BE2C (cell line): ENCODE data around the gene HLA-F.

Experiments used
- DNase-seq: peaks from one replicate; pipeline ENCODE4 v3.0.0-alpha.2; 2020
- H3K27me3 ChIP-seq: fragments of 250-450 bp; sonication (Bioruptor Pico); 2 replicates; pipeline ENCODE4 v1.5.1; 2020; ENCODE audit warnings: mild to moderate bottlenecking
- H3K36me3 ChIP-seq: fragments of 250-450 bp; sonication (Bioruptor Pico); 2 replicates; pipeline ENCODE4 v1.5.1; 2020; ENCODE audit warnings: mild to moderate bottlenecking
- H3K4me1 ChIP-seq: fragments of 250-450 bp; sonication (Bioruptor Pico); 2 replicates; pipeline ENCODE4 v1.5.1; 2020
- H3K4me3 ChIP-seq: 2 replicates; pipeline ENCODE4 v1.5.1; 2011; ENCODE audit warnings: low read depth, low read length
- H3K9me3 ChIP-seq: fragments of 250-450 bp; sonication (Bioruptor Pico); 2 replicates; pipeline ENCODE4 v1.5.1; 2020
- TF ChIP-seq, protein P1 (sequence below): IDR thresholded peaks from 2 replicates; pipeline ENCODE4 v1.5.1; 2012; ENCODE audit warnings: mild to moderate bottlenecking, low read depth, low read length

The HLA-F gene

DNA sequence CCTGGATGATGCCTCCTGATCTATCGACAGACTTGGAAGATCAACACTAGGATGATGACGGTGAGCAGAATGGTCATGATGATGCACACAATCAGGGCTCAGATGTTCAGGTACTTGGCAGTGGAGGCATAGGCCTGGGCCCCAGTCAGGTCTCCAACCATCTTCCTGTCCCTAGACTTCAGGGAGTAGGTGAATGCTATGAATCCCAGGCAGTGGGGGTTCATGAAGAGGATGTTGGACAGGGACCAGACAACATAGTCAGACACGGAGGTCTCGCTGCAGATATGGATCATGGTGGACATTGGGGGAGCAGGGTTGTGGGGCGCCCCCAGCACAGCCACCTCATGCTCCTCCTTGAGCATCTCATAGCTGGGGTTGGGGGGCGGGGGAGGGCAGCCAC lies 27.5 kb downstream of the HLA-F start:
- Histone ChIP-seq H3K27me3 (peaks cover 37% of the 10 kb centered on the region), H3K4me3 (no peak overlapping the region), H3K9me3 (no peaks in the 10 kb centered on the region), H3K36me3 (no peaks in the 10 kb centered on the region), H3K4me1 (no peaks in the 10 kb centered on the region)
- DNase-seq, result no peak
- TF ChIP-seq, protein P1, sequence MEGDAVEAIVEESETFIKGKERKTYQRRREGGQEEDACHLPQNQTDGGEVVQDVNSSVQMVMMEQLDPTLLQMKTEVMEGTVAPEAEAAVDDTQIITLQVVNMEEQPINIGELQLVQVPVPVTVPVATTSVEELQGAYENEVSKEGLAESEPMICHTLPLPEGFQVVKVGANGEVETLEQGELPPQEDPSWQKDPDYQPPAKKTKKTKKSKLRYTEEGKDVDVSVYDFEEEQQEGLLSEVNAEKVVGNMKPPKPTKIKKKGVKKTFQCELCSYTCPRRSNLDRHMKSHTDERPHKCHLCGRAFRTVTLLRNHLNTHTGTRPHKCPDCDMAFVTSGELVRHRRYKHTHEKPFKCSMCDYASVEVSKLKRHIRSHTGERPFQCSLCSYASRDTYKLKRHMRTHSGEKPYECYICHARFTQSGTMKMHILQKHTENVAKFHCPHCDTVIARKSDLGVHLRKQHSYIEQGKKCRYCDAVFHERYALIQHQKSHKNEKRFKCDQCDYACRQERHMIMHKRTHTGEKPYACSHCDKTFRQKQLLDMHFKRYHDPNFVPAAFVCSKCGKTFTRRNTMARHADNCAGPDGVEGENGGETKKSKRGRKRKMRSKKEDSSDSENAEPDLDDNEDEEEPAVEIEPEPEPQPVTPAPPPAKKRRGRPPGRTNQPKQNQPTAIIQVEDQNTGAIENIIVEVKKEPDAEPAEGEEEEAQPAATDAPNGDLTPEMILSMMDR, result no peak

DNA sequence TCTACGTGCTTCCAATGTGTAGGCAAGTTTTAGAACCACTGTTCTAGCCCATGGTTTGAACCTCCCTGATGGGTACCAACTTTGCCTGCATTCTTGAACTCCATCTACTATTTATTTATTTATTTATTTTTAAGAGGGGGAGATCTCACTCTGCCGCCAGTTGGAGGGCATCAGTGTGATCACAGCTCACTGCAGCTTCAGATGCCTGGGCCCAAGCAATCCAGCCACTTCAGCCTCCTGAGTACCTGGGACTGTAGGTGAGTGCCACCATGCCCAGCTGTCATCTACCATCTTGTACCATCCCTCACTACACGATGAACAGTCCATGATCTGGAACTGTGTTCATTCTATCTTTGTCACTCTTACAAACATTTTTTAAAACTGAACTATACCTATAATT lies 28.2 kb downstream of the HLA-F start:
- no peak for DNase-seq
- H3K4me1 ChIP-seq, result no peaks in the 10 kb centered on the region
- H3K27me3 ChIP-seq, result peaks cover 37% of the 10 kb centered on the region
- TF ChIP-seq, protein P1, result no peak
- H3K36me3 ChIP-seq, result no peaks in the 10 kb centered on the region
- no peaks in the 10 kb centered on the region for H3K9me3 ChIP-seq
- H3K4me3 ChIP-seq, result no peak overlapping the region

DNA sequence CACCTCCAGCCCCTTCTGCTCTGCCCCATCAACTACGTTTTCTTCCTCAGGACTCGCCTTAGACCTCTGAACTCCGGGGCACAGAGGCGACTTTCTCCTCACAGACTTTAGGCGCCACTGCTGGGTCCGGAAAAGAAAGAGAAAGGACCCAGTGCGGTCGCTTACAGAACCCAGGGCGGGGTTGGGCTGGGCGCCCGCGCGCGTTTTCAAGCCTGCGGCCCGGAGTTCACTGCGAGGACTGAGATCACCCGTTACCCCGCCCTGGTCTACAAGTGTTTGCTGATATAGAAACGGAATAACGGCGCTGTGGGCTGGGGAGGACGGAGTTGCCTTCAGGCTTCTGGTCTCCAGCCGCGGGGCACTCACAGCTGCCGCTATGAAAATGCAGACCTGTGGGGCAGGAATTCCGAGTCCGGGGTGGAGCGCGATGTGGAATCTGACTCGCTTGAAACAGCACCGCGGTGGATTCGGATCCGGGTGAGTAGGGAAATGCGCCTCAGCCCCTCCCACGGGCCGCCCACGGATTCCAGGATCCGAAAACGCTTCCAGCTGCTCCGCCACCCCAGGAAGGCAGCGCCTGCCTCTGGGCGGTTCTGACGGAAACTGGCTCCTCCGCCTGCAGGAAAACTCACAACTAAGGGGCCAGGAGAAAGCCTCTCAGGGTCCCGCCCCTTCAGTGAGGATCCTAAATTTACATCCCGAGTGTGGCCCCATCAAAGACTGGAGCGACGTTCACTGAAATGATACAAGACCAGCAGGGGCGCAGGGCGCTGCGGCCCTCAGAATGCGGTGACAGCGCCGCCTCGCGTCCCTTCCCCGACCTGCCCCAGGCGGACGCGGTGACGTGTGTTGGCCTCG lies 29.4 kb downstream of the HLA-F start:
- H3K27me3 ChIP-seq, result peaks cover 35% of the 10 kb centered on the region
- TF ChIP-seq, protein P1, result peak; percentile 97
- no peaks in the 10 kb centered on the region for H3K4me1 ChIP-seq
- no peaks in the 10 kb centered on the region for H3K36me3 ChIP-seq
- H3K4me3 ChIP-seq, result peak overlapping the region; percentile 62
- H3K9me3 ChIP-seq, result no peaks in the 10 kb centered on the region
- DNase-seq, result peak; percentile 83

DNA sequence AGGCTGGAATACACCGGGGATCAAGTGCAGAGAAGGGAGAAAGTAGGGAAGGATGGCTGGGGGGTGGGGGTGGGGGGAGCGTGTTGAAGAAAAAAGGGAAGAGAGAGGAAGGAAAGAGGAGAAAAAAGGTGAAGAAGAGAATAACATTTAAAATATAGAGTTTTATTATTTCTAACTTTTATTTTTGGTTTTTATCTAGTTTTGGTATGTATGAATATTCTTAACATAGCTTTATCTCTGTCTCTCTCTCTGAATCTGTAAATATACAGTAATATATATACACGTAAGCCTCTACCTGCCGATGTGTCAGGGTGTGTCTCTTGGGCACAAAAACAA lies 30.0 kb downstream of the HLA-F start:
- H3K9me3 ChIP-seq, result no peaks in the 10 kb centered on the region
- no peaks in the 10 kb centered on the region for H3K36me3 ChIP-seq
- peaks cover 30% of the 10 kb centered on the region for H3K27me3 ChIP-seq
- peak overlapping the region; percentile 62; the same call in 1 of the 2 replicates for H3K4me3 ChIP-seq
- DNase-seq, result no peak
- no peaks in the 10 kb centered on the region for H3K4me1 ChIP-seq
- TF ChIP-seq, protein P1, result no peak

DNA sequence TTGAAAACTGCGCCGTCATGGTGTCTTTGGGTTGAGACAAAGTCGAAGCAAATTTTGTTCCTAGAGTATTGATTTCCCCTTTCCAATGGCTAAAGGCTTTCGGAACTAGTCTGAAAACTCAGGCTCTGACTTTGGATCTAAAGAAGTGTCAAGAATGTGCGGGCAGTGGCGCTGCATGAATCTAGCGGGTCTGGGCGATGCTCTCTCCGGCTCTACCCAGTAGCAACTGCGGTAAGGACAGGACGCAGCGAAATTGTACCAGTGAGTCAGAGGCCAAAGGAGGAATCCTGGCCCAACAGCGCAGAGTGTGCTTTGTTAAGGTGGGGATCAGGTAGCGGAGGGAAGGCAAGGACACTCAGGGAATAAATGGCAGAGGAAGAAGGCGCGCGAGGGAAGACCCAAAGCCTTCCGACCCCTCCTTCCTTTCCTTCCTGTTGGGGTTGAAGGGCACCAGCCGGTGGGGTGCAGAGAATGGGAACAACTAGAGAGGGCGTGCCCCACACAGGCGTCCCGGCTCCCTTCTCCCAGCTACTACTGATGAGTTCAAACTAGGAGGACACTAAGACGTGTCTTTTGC lies 32.1 kb downstream of the HLA-F start:
- DNase-seq, result no peak
- no peaks in the 10 kb centered on the region for H3K9me3 ChIP-seq
- no peaks in the 10 kb centered on the region for H3K36me3 ChIP-seq
- peaks cover 16% of the 10 kb centered on the region for H3K27me3 ChIP-seq
- TF ChIP-seq, protein P1, result no peak
- no peaks in the 10 kb centered on the region for H3K4me1 ChIP-seq
- no peak overlapping the region for H3K4me3 ChIP-seq

DNA sequence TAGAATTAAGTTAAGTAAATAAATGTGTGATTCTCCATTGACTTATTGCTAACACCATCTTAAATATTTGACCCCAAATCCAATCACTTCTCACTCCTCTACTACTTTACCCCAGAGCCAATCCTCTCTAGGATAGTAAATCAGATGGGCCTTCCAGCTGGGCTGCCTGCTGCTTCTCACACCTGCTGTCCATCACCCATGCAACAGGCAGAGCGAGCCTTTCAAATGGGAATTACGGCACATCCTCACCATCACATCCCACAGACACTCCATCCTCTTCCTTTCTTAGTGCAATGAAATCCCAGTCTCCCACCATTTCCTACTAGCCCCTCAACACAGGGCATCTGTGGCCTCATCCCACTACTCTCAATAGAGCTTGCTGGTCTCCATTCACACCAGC lies 34.0 kb downstream of the HLA-F start:
- Histone ChIP-seq H3K4me1 (no peaks in the 10 kb centered on the region), H3K27me3 (peaks cover 11% of the 10 kb centered on the region), H3K4me3 (no peak overlapping the region), H3K36me3 (no peaks in the 10 kb centered on the region), H3K9me3 (no peaks in the 10 kb centered on the region)
- DNase-seq, result no peak
- TF ChIP-seq, protein P1, result no peak
